ENCODE data around the gene CNNM1. TPM values are rescaled to one million over a fixed set of nuclear protein-coding genes. Genes with fewer than 3 reads are reported as not detected.

CNNM1 gene
- total and polyA plus RNA-seq, 9 of the 15 experiments (the other 6 are each of a cell fraction or from before 2014, with no cell fraction given), result not detected

DNA sequence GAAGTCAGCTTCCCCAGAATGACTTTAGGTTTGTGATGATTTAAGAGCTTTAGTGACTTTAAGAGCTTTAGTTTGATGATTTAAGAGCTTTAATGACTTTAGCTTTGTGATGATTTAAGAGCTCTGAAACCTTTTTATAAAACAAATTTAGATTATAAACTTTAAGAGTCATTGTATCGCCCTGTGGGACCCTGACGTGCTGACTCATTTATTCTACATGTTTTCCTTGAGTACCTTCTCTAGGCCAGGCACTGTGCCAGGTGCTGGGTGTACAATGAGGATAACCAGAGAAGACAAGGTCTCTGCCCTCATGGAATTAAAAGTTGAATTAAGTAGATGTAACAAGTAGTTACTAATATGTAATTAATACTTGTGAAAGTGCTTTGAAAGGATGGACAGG, 45.4 kb downstream of the CNNM1 start:
- no peaks in the 10 kb centered on the region for H3K9me1 ChIP-seq (ENCODE audit: control insufficient read depth, insufficient read depth, low read length)
- no peaks in the 10 kb centered on the region for H3K36me3 ChIP-seq (ENCODE audit: control insufficient read depth, insufficient read depth, low read length)
- H3K27ac ChIP-seq (ENCODE audit: extremely low read depth, low read depth, low read length), result no peak overlapping the region
- H2AFZ ChIP-seq (ENCODE audit: low read depth, low read length), result no peak overlapping the region
- H3K9me3 ChIP-seq (replicated peaks; ENCODE audit: control insufficient read depth, insufficient read depth, low read depth, low read length), result no peaks in the 10 kb centered on the region
- H3K4me3 ChIP-seq, result no peak overlapping the region
- H3K4me1 ChIP-seq (replicated peaks in 1 of 2; ENCODE audit: control insufficient read depth in 2 of 2, insufficient read depth in 2 of 2, low read length in 2 of 2), result no peaks in the 10 kb centered on the region
- 0% methylated on average over 2 of the region's 2 CpGs for WGBS (ENCODE audit: insufficient coverage, low coverage, missing lambda C conversion rate)
- no peak for DNase-seq (ENCODE audit: extremely low read depth in 1 of 4, low spot score in 3 of 4)
- ATAC-seq, result no peak
- H3K4me2 ChIP-seq (ENCODE audit: insufficient read depth, low read length), result no peak overlapping the region
- H3K9ac ChIP-seq (ENCODE audit: insufficient read depth in 1 of 2, low read depth in 2 of 2, low read length in 2 of 2), result no peak overlapping the region
- no peak for FAIRE-seq
- no peaks in the 10 kb centered on the region for H3K79me2 ChIP-seq (ENCODE audit: control insufficient read depth, insufficient read depth, low read length)
- intact Hi-C loops (cut with micrococcal nuclease) (no loop called here), in situ Hi-C loops (cut with MboI) (no loop called here)
- ChIA-PET CTCF (ENCODE audit: low intra/inter-chr PET ratio) (no interaction called here), POLR2A (interaction anchor here (0.6 kb wide), 1 partner anchor 366 kb away, joined by 3 read pairs; no protein-coding TSS in a partner anchor)
- BruUV-seq (replicated peaks), result no TSS peak
- H4K20me1 ChIP-seq (replicated peaks; ENCODE audit: control insufficient read depth, insufficient read depth, low read length), result no peaks in the 10 kb centered on the region
- H3K27me3 ChIP-seq (ENCODE audit: control insufficient read depth in 2 of 2, insufficient read depth in 2 of 2, low read length in 2 of 2), result peaks cover 0 to 8% of the 10 kb centered on the region in 2 experiments; a peak in 1 of 5 replicates
- TF ChIP-seq FOXA3 (CRISPR knock-in tag; conservative IDR thresholded peaks at IDR 0.05 in 1 of 2, IDR thresholded peaks at IDR 0.05 in 1 of 2), result no peak
- no peak for TF ChIP-seq NR2C1 (IDR thresholded peaks at IDR 0.05)
- no peak for TF ChIP-seq NR2C1 (tag; IDR thresholded peaks at IDR 0.05)
- no peak for TF ChIP-seq MTA2 (IDR thresholded peaks at IDR 0.05; ENCODE audit: low read depth)
- no peak for TF ChIP-seq SREBF1 (IDR thresholded peaks at IDR 0.05; ENCODE audit: borderline replicate concordance, low read depth, low read length)
- no peak for TF ChIP-seq EZH2 (IDR thresholded peaks at IDR 0.05; ENCODE audit: borderline replicate concordance, low read depth, low read length)
- TF ChIP-seq POLR2B (IDR thresholded peaks at IDR 0.05; ENCODE audit: low read depth, partially characterized antibody), result no peak
- TF ChIP-seq, protein P1, sequence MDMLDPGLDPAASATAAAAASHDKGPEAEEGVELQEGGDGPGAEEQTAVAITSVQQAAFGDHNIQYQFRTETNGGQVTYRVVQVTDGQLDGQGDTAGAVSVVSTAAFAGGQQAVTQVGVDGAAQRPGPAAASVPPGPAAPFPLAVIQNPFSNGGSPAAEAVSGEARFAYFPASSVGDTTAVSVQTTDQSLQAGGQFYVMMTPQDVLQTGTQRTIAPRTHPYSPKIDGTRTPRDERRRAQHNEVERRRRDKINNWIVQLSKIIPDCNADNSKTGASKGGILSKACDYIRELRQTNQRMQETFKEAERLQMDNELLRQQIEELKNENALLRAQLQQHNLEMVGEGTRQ (CRISPR knock-in tag; IDR thresholded peaks at IDR 0.05), result no peak
- no peak for TF ChIP-seq PYGO2 (tag; IDR thresholded peaks at IDR 0.05)
- no peak for TF ChIP-seq RAD21 (CRISPR knock-in tag; conservative IDR thresholded peaks at IDR 0.05 in 1 of 2, IDR thresholded peaks at IDR 0.05 in 1 of 2)
- TF ChIP-seq ZNF184 (CRISPR knock-in tag; IDR thresholded peaks at IDR 0.05), result no peak
- no peak for TF ChIP-seq TGIF2 (CRISPR knock-in tag; IDR thresholded peaks at IDR 0.05)
- TF ChIP-seq, protein P2, sequence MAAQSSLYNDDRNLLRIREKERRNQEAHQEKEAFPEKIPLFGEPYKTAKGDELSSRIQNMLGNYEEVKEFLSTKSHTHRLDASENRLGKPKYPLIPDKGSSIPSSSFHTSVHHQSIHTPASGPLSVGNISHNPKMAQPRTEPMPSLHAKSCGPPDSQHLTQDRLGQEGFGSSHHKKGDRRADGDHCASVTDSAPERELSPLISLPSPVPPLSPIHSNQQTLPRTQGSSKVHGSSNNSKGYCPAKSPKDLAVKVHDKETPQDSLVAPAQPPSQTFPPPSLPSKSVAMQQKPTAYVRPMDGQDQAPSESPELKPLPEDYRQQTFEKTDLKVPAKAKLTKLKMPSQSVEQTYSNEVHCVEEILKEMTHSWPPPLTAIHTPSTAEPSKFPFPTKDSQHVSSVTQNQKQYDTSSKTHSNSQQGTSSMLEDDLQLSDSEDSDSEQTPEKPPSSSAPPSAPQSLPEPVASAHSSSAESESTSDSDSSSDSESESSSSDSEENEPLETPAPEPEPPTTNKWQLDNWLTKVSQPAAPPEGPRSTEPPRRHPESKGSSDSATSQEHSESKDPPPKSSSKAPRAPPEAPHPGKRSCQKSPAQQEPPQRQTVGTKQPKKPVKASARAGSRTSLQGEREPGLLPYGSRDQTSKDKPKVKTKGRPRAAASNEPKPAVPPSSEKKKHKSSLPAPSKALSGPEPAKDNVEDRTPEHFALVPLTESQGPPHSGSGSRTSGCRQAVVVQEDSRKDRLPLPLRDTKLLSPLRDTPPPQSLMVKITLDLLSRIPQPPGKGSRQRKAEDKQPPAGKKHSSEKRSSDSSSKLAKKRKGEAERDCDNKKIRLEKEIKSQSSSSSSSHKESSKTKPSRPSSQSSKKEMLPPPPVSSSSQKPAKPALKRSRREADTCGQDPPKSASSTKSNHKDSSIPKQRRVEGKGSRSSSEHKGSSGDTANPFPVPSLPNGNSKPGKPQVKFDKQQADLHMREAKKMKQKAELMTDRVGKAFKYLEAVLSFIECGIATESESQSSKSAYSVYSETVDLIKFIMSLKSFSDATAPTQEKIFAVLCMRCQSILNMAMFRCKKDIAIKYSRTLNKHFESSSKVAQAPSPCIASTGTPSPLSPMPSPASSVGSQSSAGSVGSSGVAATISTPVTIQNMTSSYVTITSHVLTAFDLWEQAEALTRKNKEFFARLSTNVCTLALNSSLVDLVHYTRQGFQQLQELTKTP (IDR thresholded peaks at IDR 0.05; ENCODE audit: low read depth in 1 of 2, partially characterized antibody in 2 of 2), result no peak
- TF ChIP-seq, protein P3, sequence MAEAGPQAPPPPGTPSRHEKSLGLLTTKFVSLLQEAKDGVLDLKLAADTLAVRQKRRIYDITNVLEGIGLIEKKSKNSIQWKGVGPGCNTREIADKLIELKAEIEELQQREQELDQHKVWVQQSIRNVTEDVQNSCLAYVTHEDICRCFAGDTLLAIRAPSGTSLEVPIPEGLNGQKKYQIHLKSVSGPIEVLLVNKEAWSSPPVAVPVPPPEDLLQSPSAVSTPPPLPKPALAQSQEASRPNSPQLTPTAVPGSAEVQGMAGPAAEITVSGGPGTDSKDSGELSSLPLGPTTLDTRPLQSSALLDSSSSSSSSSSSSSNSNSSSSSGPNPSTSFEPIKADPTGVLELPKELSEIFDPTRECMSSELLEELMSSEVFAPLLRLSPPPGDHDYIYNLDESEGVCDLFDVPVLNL (CRISPR knock-in tag; IDR thresholded peaks at IDR 0.05; ENCODE audit: low read depth), result no peak
- no peak for TF ChIP-seq SNIP1 (IDR thresholded peaks at IDR 0.05; ENCODE audit: low read depth)
- no peak for TF ChIP-seq NFXL1 (CRISPR knock-in tag; IDR thresholded peaks at IDR 0.05)
- TF ChIP-seq NBN (IDR thresholded peaks at IDR 0.05; ENCODE audit: low read depth), result no peak
